WTC11 (cell line): Measurements from ENCODE around the gene PPME1. TPM values are rescaled to one million over a fixed set of nuclear protein-coding genes. Genes with fewer than 3 reads are reported as not detected.

Experiments
- ATAC-seq: fragments of 200-7000 bp; cut with Tn5 transposase; 2 replicates; pipeline ENCODE4 v1.10.0; 2021; ENCODE audit warnings: mild to moderate bottlenecking, moderate library complexity
- CTCF ChIA-PET: fragments of 300-600 bp; sonication (Branson Sonifier 250); formaldehyde crosslinking; loops from one replicate; lab custom pipeline; 2021; ENCODE audit warnings: antibody characterized with exemption; lab: Charles Lee
- POLR2A ChIA-PET: fragments of 350-600 bp; sonication (Branson Sonifier 250); formaldehyde crosslinking; loops from one replicate; lab custom pipeline; 2021; ENCODE audit warnings: antibody characterized with exemption; lab: Charles Lee
- DNase-seq: peaks from one replicate; pipeline ENCODE4 v3.0.0; 2021; ENCODE audit warnings: low spot score
- H3K27ac Mint-ChIP-seq: 2 replicates; pipeline ENCODE4 v1.8.0; 2021; ENCODE audit warnings: mixed read lengths
- H3K27me3 Mint-ChIP-seq: 2 replicates; pipeline ENCODE4 v1.8.0; 2021; ENCODE audit warnings: low read depth, mild to moderate bottlenecking, moderate library complexity, mixed read lengths
- H3K36me3 Mint-ChIP-seq: 2 replicates; pipeline ENCODE4 v1.8.0; 2021; ENCODE audit warnings: mixed read lengths
- H3K4me1 Mint-ChIP-seq: 2 replicates; pipeline ENCODE4 v1.8.0; 2022; ENCODE audit warnings: mixed read lengths
- H3K4me3 Mint-ChIP-seq: 2 replicates; pipeline ENCODE4 v1.8.0; 2021; ENCODE audit warnings: mild to moderate bottlenecking, moderate library complexity, mixed read lengths
- H3K9me3 Mint-ChIP-seq: 2 replicates; pipeline ENCODE4 v1.8.0; 2021; ENCODE audit warnings: mixed read lengths
- ATF6 ChIP-seq: sonication (generic); formaldehyde crosslinking; IDR thresholded peaks from 2 replicates; pipeline ENCODE4 v1.8.1; 2023; ENCODE audit warnings: mild to moderate bottlenecking, missing genetic modification reagents
- EMX1 ChIP-seq: fragments of 250-450 bp; sonication (Bioruptor Pico); IDR thresholded peaks from 2 replicates; pipeline ENCODE4 v1.8.0; 2021; ENCODE audit warnings: mild to moderate bottlenecking
- GRHL2 ChIP-seq: fragments of 250-450 bp; sonication (Bioruptor Pico); IDR thresholded peaks from 2 replicates; pipeline ENCODE4 v1.8.0; 2022; ENCODE audit warnings: mild to moderate bottlenecking, moderate library complexity; ENCODE audit not compliant: insufficient replicate concordance, severe bottlenecking
- HMGA2 ChIP-seq: fragments of 250-450 bp; sonication (Bioruptor Pico); IDR thresholded peaks from 2 replicates; pipeline ENCODE4 v1.4.0; 2021; ENCODE audit warnings: mild to moderate bottlenecking, moderate library complexity
- MXD4 ChIP-seq: fragments of 250-450 bp; sonication (Bioruptor Pico); IDR thresholded peaks from 2 replicates; pipeline ENCODE4 v1.8.0; 2021; ENCODE audit warnings: mild to moderate bottlenecking, moderate library complexity, borderline replicate concordance
- RELA ChIP-seq: sonication (generic); formaldehyde crosslinking; IDR thresholded peaks from 2 replicates; pipeline ENCODE4 v1.8.1; 2022; ENCODE audit warnings: missing genetic modification reagents, mild to moderate bottlenecking, borderline replicate concordance
- TP53 ChIP-seq: sonication (generic); formaldehyde crosslinking; IDR thresholded peaks from 2 replicates; pipeline ENCODE4 v1.8.1; 2023; ENCODE audit warnings: mild to moderate bottlenecking, missing genetic modification reagents
- ZBTB21 ChIP-seq: sonication (generic); formaldehyde crosslinking; IDR thresholded peaks from 2 replicates; pipeline ENCODE4 v1.8.1; 2023; ENCODE audit warnings: mild to moderate bottlenecking, missing genetic modification reagents, borderline replicate concordance
- ZNF121 ChIP-seq: sonication (generic); formaldehyde crosslinking; IDR thresholded peaks from 2 replicates; pipeline ENCODE4 v1.8.0; 2023; ENCODE audit warnings: missing genetic modification reagents
- ZNF423 ChIP-seq: fragments of 250-450 bp; sonication (Bioruptor Pico); IDR thresholded peaks from 2 replicates; pipeline ENCODE4 v2.1.2; 2022; ENCODE audit warnings: mild to moderate bottlenecking, moderate library complexity
- ZNF512 ChIP-seq: sonication (generic); formaldehyde crosslinking; IDR thresholded peaks from 2 replicates; pipeline ENCODE4 v1.8.1; 2022; ENCODE audit warnings: missing genetic modification reagents, borderline replicate concordance
- ZNF532 ChIP-seq: fragments of 250-450 bp; sonication (Bioruptor Pico); IDR thresholded peaks from 2 replicates; pipeline ENCODE4 v1.9.0; 2021; ENCODE audit warnings: mild to moderate bottlenecking, borderline replicate concordance
- total RNA-seq: library from RNA; stranded (reverse); gene quantifications from 3 replicates; pipeline ENCODE4 v1.2.3, GENCODE V29; 2021
- TF ChIP-seq, protein P1 (sequence below): sonication (generic); formaldehyde crosslinking; IDR thresholded peaks from 2 replicates; pipeline ENCODE4 v1.8.1; 2022; ENCODE audit warnings: low read depth, missing genetic modification reagents, borderline replicate concordance
- TF ChIP-seq, protein P2 (sequence below): fragments of 250-450 bp; sonication (Bioruptor Pico); IDR thresholded peaks from 2 replicates; pipeline ENCODE4 v1.9.0; 2021; ENCODE audit warnings: mild to moderate bottlenecking

The PPME1 gene
- total RNA-seq, 1 experiment from 2014 or later = 42.5 TPM

GRCh38 chr11:74233683-74234082, 62.6 kb downstream of the PPME1 start:
- POLR2A ChIA-PET = no interaction called here
- CTCF ChIA-PET = no interaction called here
- H3K4me1 Mint-ChIP-seq = no peaks in the 10 kb centered on the region
- no peak overlapping the region for H3K27ac Mint-ChIP-seq
- no peaks in the 10 kb centered on the region for H3K9me3 Mint-ChIP-seq
- TF ChIP-seq ZNF423 (CRISPR knock-in tag) (no peak), TP53 (CRISPR knock-in tag) (no peak), ZNF532 (no peak), GRHL2 (CRISPR knock-in tag) (no peak), RELA (no peak), HMGA2 (CRISPR knock-in tag) (no peak), ZNF512 (CRISPR knock-in tag) (no peak), EMX1 (no peak), ZBTB21 (CRISPR knock-in tag) (no peak), ZNF121 (CRISPR knock-in tag) (no peak), MXD4 (CRISPR knock-in tag) (no peak), ATF6 (CRISPR knock-in tag) (no peak)
- TF ChIP-seq, protein P1, sequence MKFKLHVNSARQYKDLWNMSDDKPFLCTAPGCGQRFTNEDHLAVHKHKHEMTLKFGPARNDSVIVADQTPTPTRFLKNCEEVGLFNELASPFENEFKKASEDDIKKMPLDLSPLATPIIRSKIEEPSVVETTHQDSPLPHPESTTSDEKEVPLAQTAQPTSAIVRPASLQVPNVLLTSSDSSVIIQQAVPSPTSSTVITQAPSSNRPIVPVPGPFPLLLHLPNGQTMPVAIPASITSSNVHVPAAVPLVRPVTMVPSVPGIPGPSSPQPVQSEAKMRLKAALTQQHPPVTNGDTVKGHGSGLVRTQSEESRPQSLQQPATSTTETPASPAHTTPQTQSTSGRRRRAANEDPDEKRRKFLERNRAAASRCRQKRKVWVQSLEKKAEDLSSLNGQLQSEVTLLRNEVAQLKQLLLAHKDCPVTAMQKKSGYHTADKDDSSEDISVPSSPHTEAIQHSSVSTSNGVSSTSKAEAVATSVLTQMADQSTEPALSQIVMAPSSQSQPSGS (CRISPR knock-in tag) = no peak
- TF ChIP-seq, protein P2, sequence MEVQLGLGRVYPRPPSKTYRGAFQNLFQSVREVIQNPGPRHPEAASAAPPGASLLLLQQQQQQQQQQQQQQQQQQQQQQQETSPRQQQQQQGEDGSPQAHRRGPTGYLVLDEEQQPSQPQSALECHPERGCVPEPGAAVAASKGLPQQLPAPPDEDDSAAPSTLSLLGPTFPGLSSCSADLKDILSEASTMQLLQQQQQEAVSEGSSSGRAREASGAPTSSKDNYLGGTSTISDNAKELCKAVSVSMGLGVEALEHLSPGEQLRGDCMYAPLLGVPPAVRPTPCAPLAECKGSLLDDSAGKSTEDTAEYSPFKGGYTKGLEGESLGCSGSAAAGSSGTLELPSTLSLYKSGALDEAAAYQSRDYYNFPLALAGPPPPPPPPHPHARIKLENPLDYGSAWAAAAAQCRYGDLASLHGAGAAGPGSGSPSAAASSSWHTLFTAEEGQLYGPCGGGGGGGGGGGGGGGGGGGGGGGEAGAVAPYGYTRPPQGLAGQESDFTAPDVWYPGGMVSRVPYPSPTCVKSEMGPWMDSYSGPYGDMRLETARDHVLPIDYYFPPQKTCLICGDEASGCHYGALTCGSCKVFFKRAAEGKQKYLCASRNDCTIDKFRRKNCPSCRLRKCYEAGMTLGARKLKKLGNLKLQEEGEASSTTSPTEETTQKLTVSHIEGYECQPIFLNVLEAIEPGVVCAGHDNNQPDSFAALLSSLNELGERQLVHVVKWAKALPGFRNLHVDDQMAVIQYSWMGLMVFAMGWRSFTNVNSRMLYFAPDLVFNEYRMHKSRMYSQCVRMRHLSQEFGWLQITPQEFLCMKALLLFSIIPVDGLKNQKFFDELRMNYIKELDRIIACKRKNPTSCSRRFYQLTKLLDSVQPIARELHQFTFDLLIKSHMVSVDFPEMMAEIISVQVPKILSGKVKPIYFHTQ (CRISPR knock-in tag) = no peak
- TF ChIP-seq, all 79 proteins: peak for 0
- H3K36me3 Mint-ChIP-seq = peaks cover 13% of the 10 kb centered on the region; the same call in 1 of the 2 replicates
- H3K27me3 Mint-ChIP-seq = no peaks in the 10 kb centered on the region
- DNase-seq = no peak
- no peak overlapping the region for H3K4me3 Mint-ChIP-seq
- ATAC-seq = no peak
